T1000 (cell line): Measurements from ENCODE around the gene PPP1CA.

Experiments used
- DNase-seq: peaks from one replicate; lab custom pipeline; 2025; ENCODE audit warnings: mixed read lengths; lab: John Stamatoyannopoulos, UW

Gene PPP1CA

DNA sequence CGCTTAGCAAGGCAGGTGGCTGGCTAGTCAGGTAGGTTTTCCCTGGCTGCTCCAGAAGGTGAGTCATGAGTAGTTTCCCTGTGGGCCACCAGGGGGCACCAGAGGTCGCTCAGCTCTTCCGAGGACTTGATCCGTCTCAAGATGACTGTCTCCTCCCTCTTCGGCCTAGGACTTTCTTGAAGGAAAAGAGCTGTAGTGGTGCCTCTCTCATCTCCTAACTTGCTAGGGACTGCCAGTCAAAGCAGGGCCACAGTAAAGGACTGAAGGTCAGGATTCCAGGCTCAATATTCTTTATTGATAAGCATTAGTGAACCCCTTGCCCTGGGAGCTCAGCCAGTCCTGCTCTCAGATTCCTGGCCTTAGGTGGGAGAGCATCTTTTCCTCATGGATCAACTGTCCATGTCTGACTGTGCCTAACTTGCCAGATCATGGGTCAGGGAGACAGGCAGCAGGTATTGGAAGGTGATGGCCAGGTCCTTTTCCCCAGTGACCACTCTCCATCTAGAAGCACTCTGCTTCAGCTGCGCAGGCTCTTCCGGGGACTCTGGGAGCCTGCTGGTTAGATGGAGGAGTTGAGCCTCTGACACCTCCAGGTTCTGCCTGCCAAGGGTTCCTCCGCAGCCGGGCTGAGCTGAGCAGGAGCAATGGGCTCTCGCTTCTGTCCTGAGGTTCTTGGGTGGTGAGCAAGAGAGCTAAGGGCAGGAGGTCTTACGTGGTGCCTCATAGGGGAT is 50.2 kb downstream of the PPP1CA start:
- no peak for DNase-seq

GRCh38 chr11:67349928-67350465 is 51.7 kb downstream of the PPP1CA start:
- no peak for DNase-seq

GRCh38 chr11:67349457-67349856 is 52.2 kb downstream of the PPP1CA start:
- DNase-seq = no peak

DNA sequence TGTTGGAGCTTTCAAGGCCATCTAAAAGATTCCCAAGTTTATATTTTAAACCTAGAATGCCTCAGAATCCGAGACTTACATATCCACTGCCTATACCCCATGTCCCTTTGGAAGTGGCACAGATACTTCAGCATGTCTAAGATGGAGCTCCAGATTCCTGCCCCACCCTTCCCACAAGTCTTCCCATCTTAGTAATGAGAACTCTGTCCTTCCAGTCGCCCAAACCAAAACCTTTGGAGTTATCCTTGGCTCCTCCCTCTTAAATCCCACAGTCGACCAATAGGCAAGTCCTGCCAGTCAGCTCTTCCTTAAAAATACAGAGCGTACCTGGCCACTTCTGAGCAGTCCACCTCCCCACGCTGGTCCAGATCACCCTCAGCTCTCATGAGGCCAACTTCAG is 52.6 kb downstream of the PPP1CA start:
- DNase-seq = no peak
